ENCODE results near the gene RGPD6.
"Not testable (repeated sequence)": the region's sequence is repeated elsewhere in the genome, so short reads cannot be mapped to it uniquely, and the experiment has no call there.

GRCh38 chr2:110613927-110614326, 36.9 kb upstream of the RGPD6 start:
- TF ChIP-seq ZFP3 (CRISPR knock-in tag; IDR thresholded peaks at IDR 0.05); PPARA (CRISPR knock-in tag; IDR thresholded peaks at IDR 0.05; ENCODE audit: borderline replicate concordance); SNAI2 (CRISPR knock-in tag; IDR thresholded peaks at IDR 0.05); ZFP30 (CRISPR knock-in tag; IDR thresholded peaks at IDR 0.05); PATZ1 (CRISPR knock-in tag; IDR thresholded peaks at IDR 0.05; ENCODE audit: borderline replicate concordance); CSDC2 (CRISPR knock-in tag; IDR thresholded peaks at IDR 0.05); TCF4 (CRISPR knock-in tag; IDR thresholded peaks at IDR 0.05; ENCODE audit: borderline replicate concordance); RARB (CRISPR knock-in tag; IDR thresholded peaks at IDR 0.05); ARNTL (CRISPR knock-in tag; IDR thresholded peaks at IDR 0.05; ENCODE audit: borderline replicate concordance, low read depth); BACH2 (CRISPR knock-in tag; IDR thresholded peaks at IDR 0.05; ENCODE audit: borderline replicate concordance); CSRNP3 (CRISPR knock-in tag; IDR thresholded peaks at IDR 0.05): not testable (repeated sequence)
- TF ChIP-seq, protein P1, sequence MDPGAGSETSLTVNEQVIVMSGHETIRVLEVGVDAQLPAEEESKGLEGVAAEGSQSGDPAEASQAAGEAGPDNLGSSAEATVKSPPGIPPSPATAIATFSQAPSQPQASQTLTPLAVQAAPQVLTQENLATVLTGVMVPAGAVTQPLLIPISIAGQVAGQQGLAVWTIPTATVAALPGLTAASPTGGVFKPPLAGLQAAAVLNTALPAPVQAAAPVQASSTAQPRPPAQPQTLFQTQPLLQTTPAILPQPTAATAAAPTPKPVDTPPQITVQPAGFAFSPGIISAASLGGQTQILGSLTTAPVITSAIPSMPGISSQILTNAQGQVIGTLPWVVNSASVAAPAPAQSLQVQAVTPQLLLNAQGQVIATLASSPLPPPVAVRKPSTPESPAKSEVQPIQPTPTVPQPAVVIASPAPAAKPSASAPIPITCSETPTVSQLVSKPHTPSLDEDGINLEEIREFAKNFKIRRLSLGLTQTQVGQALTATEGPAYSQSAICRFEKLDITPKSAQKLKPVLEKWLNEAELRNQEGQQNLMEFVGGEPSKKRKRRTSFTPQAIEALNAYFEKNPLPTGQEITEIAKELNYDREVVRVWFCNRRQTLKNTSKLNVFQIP (CRISPR knock-in tag; IDR thresholded peaks at IDR 0.05; ENCODE audit: borderline replicate concordance, low read depth): not testable (repeated sequence)
- TF ChIP-seq, protein P2, sequence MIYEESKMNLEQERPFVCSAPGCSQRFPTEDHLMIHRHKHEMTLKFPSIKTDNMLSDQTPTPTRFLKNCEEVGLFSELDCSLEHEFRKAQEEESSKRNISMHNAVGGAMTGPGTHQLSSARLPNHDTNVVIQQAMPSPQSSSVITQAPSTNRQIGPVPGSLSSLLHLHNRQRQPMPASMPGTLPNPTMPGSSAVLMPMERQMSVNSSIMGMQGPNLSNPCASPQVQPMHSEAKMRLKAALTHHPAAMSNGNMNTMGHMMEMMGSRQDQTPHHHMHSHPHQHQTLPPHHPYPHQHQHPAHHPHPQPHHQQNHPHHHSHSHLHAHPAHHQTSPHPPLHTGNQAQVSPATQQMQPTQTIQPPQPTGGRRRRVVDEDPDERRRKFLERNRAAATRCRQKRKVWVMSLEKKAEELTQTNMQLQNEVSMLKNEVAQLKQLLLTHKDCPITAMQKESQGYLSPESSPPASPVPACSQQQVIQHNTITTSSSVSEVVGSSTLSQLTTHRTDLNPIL (CRISPR knock-in tag; IDR thresholded peaks at IDR 0.05; ENCODE audit: low read depth): not testable (repeated sequence)
